Naive B cell (primary cell): Measurements from ENCODE around the gene FRMD4A. TPM values are rescaled to one million over a fixed set of nuclear protein-coding genes. Genes with fewer than 3 reads are reported as not detected.

Experiments
- ATAC-seq, 2 donors: fragments of 150-1000 bp; cut with Tn5 transposase; 2 replicates each; pipeline ENCODE4 v1.10.0; 2021; ENCODE audit warnings: low read depth in 2 of 2, mild to moderate bottlenecking in 2 of 2, moderate library complexity in 2 of 2
- DNase-seq: peaks from one replicate; pipeline ENCODE4 v3.0.0; 2022
- H3K27ac Mint-ChIP-seq, 6 donors: one replicate each; pipeline ENCODE4 v1.8.0; 2020 to 2022; ENCODE audit warnings: mild to moderate bottlenecking in 6 of 6, mixed read lengths in 6 of 6, moderate library complexity in 5 of 6, inconsistent platforms in 2 of 6
- H3K27me3 Mint-ChIP-seq, 3 donors: one replicate each; pipeline ENCODE4 v1.8.0; 2021 to 2022; ENCODE audit warnings: mixed read lengths in 3 of 3, mild to moderate bottlenecking in 1 of 3
- H3K36me3 Mint-ChIP-seq, 2 donors: one replicate each; pipeline ENCODE4 v1.8.0; 2020 to 2022; ENCODE audit warnings: mixed read lengths in 2 of 2, inconsistent platforms in 1 of 2, mild to moderate bottlenecking in 1 of 2
- H3K4me1 Mint-ChIP-seq, 3 donors: one replicate each; pipeline ENCODE4 v1.8.0; 2020 to 2022; ENCODE audit warnings: mixed read lengths in 3 of 3, inconsistent platforms in 1 of 3, mild to moderate bottlenecking in 1 of 3, moderate library complexity in 1 of 3
- H3K4me3 Mint-ChIP-seq, 8 donors: one replicate each; pipeline ENCODE4 v1.8.0; 2020 to 2022; ENCODE audit warnings: mild to moderate bottlenecking in 8 of 8, mixed read lengths in 8 of 8, moderate library complexity in 8 of 8, inconsistent platforms in 2 of 8
- H3K9me3 Mint-ChIP-seq, 7 donors: one replicate each; pipeline ENCODE4 v1.8.0; 2020 to 2022; ENCODE audit warnings: mixed read lengths in 7 of 7, mild to moderate bottlenecking in 5 of 7, inconsistent platforms in 2 of 7, moderate library complexity in 1 of 7
- polyA plus RNA-seq, 6 donors: library from polyadenylated mRNA; unstranded; fragments of 300-500 nt; fragmentation: Illumina TruSeq; gene quantifications; one replicate each; pipeline ENCODE4 v1.2.3, GENCODE V29; 2021; ENCODE audit warnings: low read depth in 6 of 6

FRMD4A gene
- polyA plus RNA-seq, 6 donors from 2014 or later, result 0.09 to 0.20 (median 0.10) TPM; not detected in 3

DNA sequence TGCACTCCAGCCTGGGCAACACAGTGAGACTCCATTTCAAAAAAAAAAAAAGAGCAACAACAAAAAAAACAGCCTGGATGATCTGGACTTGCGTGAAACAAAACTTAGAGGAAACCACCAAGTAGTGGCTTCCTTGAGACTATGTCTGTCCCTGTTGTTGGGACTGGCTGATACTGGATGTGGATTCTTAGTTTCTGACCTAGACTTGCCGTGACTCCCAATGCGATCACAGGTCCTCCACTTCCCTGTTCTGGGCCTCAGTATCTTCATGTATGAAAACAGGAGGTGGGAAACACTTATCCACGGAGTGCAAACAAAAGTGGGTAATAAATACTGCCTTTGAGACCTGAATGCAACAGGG is 618.3 kb downstream of the FRMD4A start:
- no peaks in the 10 kb centered on the region for H3K9me3 Mint-ChIP-seq
- ATAC-seq (no peak), DNase-seq (no peak)
- no peaks in the 10 kb centered on the region for H3K36me3 Mint-ChIP-seq
- H3K4me3 Mint-ChIP-seq, result peak overlapping the region in 6 of 8 donors; percentile 9 to 70 (median 32)
- H3K27ac Mint-ChIP-seq, result peak overlapping the region; percentile 10 to 81 (median 68)
- peaks cover 20 to 31% (median 30%) of the 10 kb centered on the region in 3 donors for H3K4me1 Mint-ChIP-seq
- peaks cover 5 to 10% (median 6%) of the 10 kb centered on the region in 3 donors for H3K27me3 Mint-ChIP-seq

DNA sequence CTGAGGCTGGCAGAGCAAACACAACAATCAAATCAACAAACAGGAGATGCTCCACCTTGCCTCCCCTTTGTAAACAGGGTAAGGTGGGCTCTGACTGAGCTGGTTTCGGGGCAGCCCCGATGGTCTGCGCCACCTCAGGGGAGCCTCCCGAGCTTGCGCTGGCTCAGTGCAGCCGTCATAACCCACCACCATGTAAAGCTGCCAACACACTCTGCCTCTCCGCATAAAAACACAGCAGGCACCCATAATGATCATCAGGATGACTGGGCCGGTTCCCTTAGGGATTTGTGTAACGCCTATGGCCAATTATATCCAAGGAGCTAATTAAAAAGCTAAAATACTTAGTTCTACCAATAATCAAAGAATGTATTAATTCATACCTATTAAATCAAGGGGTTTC is 619.4 kb downstream of the FRMD4A start:
- H3K4me1 Mint-ChIP-seq, result peaks cover 25 to 41% (median 40%) of the 10 kb centered on the region in 3 donors
- H3K27ac Mint-ChIP-seq, result peak overlapping the region in 1 of 6 donors; percentile 61
- H3K4me3 Mint-ChIP-seq, result no peak overlapping the region
- no peak for DNase-seq
- ATAC-seq, result no peak
- no peaks in the 10 kb centered on the region for H3K36me3 Mint-ChIP-seq
- H3K27me3 Mint-ChIP-seq, result peaks cover 14 to 21% (median 17%) of the 10 kb centered on the region in 3 donors
- H3K9me3 Mint-ChIP-seq, result no peaks in the 10 kb centered on the region

DNA sequence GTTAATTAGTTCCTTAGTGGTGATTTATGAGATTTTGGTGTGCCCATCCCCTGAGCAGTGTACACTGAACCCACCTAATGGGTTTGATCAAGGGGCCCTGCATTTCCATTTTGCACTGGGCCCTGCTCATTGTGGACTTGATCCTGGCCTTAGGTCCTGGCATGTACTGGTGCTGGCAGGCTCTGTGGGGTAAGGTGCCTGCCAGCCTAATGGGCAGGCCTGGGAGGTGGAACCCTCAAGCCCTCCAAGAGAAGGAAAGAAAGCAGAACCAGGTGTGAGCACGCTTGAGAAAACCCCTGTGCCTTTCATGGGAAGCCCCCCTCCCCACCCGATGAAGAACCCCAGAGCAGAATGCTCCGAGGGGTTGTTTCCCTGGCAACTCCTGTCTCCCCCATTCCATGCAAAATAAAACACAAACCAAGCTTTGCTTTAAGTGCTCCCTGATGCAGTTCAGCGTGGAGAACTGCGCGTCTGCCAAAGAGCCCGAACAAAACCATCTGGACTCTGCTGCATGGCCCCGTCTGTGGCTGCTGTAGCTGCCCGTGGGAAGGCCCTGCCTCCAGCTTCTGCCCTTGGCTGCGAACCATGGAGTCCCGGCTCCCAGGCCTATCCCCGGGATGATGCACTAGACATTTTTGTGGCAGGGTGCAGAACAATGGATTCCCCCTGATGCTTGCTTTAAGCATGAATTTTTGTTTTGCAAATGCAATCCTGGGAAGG is 620.6 kb downstream of the FRMD4A start:
- DNase-seq, result no peak
- Mint-ChIP-seq H3K4me1 (peaks cover 25 to 41% (median 40%) of the 10 kb centered on the region in 3 donors), H3K9me3 (no peaks in the 10 kb centered on the region), H3K27me3 (peaks cover 24 to 33% (median 29%) of the 10 kb centered on the region in 3 donors), H3K4me3 (peak overlapping the region in 1 of 8 donors; percentile 24), H3K36me3 (no peaks in the 10 kb centered on the region), H3K27ac (no peak overlapping the region)
- ATAC-seq, result no peak

DNA sequence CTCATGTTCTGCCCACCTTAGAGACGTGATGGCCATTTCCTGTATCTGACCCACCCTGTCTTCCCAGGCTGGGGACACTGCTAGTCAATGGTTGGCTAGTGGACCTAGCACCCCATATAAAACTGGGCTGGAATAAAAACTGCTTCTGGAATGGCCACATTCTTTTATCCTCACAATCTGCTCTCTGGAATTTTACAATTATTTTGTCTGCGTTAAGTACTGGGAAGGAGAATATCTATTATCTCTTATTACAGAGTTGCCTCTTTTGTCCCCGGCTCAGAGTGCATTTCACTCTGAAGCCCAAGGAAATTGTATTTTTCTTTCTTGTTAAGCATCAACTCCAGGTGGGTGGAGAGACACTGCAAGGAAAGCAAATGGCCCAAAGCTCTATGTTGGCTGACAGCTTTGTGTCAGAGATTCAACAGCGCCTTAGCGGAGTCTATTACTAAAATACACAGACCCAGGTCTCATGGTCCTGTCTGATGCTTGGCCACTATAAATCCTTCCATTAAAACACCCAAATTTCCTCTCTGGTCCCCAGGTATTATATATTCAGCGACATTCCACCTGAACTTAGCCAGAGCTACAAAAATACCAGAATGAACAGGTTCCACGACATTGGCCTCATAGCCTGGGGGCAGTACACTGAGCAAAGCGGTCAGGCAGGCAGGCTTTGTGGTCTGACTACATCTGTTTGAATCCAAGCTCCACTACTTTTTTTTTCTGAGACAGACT is 622.3 kb downstream of the FRMD4A start:
- peaks cover 33 to 48% (median 46%) of the 10 kb centered on the region in 3 donors for H3K27me3 Mint-ChIP-seq

DNA sequence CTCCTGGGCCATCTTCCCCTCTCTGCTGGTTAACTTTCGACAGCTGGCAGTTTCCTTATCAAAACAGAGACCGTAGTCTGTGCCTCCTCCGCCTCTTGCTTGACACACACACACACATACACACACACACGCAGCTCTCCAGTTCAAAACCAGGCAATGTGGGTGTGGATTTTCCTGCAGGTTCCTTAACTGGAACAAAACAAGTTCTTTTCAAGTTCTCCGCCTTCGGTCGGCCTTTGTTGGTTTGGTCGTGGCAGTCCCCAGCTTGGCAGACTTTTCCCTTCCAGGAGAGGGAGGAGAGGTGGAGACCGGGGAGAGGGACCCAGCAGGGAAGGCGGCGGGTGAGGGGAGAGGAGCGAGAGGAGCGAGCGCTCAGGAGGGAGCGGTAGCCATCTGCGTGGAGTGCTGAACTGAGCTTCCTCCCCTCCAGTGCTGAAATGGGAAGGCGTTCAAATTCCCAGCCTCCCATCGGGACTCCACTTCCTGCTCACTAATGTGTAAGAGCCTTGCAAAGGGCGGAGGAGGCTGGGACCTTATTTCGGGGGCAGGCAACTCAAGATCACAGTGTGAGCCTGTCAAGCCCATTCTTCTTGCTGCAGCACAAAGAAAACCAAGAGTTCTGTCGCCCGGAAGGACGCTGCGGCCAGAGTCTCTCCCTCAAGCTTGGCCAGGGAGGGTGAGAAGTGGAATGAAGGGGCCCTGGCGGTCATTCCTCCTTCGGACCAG is 623.4 kb downstream of the FRMD4A start:
- Mint-ChIP-seq H3K27me3 (peaks cover 33 to 52% (median 51%) of the 10 kb centered on the region in 3 donors), H3K9me3 (no peaks in the 10 kb centered on the region), H3K36me3 (no peaks in the 10 kb centered on the region), H3K4me1 (peaks cover 16 to 29% (median 28%) of the 10 kb centered on the region in 3 donors), H3K4me3 (peak overlapping the region; percentile 42 to 90 (median 72)), H3K27ac (peak overlapping the region in 2 of 6 donors; percentile 37 to 39)
- ATAC-seq (no peak), DNase-seq (no peak)

More for the DNA sequence above, 622.3 kb downstream of the FRMD4A start:
- Mint-ChIP-seq H3K27ac (peak overlapping the region in 1 of 6 donors; percentile 83), H3K36me3 (no peaks in the 10 kb centered on the region), H3K4me1 (peaks cover 27 to 40% (median 39%) of the 10 kb centered on the region in 3 donors), H3K4me3 (peak overlapping the region in 6 of 8 donors; percentile 26 to 90 (median 60)), H3K9me3 (no peaks in the 10 kb centered on the region)
- no peak for DNase-seq
- ATAC-seq, result no peak

DNA sequence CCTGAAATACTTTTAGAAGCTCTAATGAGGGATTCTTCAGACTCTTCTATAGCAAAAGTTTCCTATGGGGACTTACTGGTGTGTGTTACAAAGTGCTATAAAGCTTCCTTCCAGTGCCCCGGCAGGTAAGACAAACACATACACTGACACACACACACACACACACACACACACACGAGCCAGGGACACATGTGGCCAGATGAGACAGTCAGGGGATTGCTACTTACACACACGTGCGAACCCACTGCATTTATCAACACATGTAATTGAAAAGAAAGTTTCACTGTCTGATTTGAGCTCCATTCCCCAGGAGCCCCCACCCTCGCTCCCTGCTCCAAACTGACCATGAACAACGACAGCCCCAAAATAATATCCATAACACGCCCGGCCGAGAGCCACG is 624.1 kb downstream of the FRMD4A start:
- peaks cover 33 to 52% (median 51%) of the 10 kb centered on the region in 3 donors for H3K27me3 Mint-ChIP-seq

DNA sequence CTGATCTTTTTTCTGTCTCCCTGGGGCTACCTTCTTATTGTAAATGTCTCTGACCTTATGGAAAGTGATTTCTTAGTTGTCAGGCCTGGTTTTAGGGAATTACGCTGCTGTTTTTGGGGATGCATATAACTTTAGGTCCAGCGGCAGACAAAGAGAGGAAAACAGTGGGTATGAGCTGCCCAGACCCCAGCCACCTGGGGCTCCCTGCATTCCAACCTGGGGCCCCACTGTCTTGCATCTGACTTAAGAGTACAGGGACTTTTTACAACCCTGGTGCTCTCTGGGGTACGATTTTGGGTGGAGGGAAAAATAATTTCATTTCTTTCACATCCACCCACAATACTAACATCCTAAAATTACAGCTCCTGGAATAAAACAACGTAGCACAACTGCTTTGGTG is 624.5 kb downstream of the FRMD4A start:
- Mint-ChIP-seq H3K4me1 (peaks cover 12 to 21% (median 19%) of the 10 kb centered on the region in 3 donors), H3K9me3 (no peaks in the 10 kb centered on the region), H3K36me3 (no peaks in the 10 kb centered on the region), H3K27me3 (peaks cover 33 to 52% (median 51%) of the 10 kb centered on the region in 3 donors), H3K4me3 (no peak overlapping the region), H3K27ac (no peak overlapping the region)
- ATAC-seq (no peak), DNase-seq (no peak)

More for the DNA sequence above, 624.1 kb downstream of the FRMD4A start:
- H3K4me1 Mint-ChIP-seq, result peaks cover 12 to 23% (median 21%) of the 10 kb centered on the region in 3 donors
- H3K36me3 Mint-ChIP-seq, result no peaks in the 10 kb centered on the region
- no peak for ATAC-seq
- no peak overlapping the region for H3K27ac Mint-ChIP-seq
- no peak for DNase-seq
- H3K4me3 Mint-ChIP-seq, result peak overlapping the region in 5 of 8 donors; percentile 18 to 90 (median 63)
- H3K9me3 Mint-ChIP-seq, result no peaks in the 10 kb centered on the region

DNA sequence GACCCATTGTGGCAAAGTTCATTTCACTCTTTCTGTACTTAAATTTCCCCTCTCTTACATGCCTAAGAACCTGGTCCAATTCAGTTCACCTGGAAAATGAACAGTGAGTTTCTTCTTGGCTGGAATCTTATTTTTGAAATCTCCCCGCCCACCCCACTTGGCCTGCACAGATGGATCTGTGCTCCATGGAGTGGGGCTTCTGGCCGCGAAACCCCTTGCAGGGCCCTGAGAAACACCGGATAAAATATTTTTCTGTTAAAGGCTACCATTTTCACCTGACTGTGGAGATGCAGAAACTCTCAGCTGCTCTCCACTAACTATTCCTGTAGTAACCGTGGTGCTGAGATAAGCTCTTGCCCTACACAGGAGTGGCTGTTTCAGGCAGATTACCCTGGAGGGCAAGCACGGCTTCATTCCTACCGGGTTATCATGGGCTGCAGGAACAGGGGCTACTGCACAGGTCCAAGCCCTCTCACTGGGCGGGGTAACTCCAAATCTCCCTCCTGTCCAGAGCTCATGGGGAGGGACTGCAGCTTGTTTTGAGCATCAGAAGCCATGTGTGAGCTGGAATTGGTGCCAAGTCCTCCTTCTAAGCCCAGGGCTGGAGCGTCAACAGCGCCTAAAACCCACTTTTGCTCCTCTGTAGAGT is 625.1 kb downstream of the FRMD4A start:
- Mint-ChIP-seq H3K27ac (no peak overlapping the region), H3K4me3 (no peak overlapping the region), H3K4me1 (peaks cover 12 to 20% (median 19%) of the 10 kb centered on the region in 3 donors), H3K9me3 (no peaks in the 10 kb centered on the region), H3K36me3 (no peaks in the 10 kb centered on the region), H3K27me3 (peaks cover 33 to 52% (median 51%) of the 10 kb centered on the region in 3 donors)
- DNase-seq, result no peak
- no peak for ATAC-seq

DNA sequence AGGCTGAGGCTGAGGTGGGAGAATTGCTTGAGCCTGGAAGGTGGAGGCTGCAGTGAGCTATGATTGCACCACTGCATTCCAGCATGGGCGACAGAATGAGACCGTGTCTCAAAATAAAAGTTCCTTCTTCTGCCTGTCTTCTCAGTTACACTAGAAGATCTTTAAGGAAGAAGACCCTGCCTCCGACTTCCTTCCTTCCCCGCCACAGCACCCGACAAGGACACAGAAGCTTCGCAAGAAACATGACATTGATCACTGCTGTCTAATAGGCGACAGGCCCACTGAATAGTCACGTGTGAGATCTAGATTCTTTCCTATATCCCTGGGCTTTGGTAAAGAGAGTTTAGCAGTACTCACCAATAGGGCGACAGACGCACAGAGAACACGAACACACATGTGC is 625.8 kb downstream of the FRMD4A start:
- H3K27me3 Mint-ChIP-seq, result peaks cover 33 to 57% (median 52%) of the 10 kb centered on the region in 3 donors

DNA sequence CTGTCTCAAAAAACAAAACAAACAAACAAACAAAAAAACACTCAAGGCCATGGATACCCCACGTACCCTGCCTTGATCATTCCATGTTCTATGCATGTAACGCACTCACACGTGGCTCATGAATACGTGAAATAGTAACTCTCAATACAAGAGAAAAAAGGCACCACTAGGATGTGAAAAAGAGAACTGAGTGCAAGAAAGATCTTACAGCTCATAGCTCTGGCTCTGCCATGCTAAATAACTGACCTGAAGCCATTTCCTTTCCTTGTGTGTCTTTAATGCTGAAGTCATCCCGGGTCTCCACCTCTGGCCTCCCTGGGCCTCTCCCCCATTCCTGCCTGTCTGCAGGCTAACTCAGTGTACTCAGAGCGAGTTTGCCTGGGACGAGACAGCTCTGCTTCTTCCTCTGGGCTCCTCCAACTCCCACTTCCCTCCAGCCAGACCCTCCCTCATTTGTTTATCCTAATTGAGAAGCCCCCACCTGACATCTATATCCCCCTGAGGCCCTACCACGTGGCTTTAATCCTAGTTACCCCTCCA is 626.7 kb downstream of the FRMD4A start:
- H3K9me3 Mint-ChIP-seq, result no peaks in the 10 kb centered on the region
- ATAC-seq (no peak), DNase-seq (no peak)
- peaks cover 33 to 65% (median 52%) of the 10 kb centered on the region in 3 donors for H3K27me3 Mint-ChIP-seq
- H3K27ac Mint-ChIP-seq, result peak overlapping the region in 1 of 6 donors; percentile 89
- H3K36me3 Mint-ChIP-seq, result no peaks in the 10 kb centered on the region
- no peak overlapping the region for H3K4me3 Mint-ChIP-seq
- peaks cover 12 to 20% (median 19%) of the 10 kb centered on the region in 3 donors for H3K4me1 Mint-ChIP-seq

More for the DNA sequence above, 625.8 kb downstream of the FRMD4A start:
- H3K9me3 Mint-ChIP-seq, result no peaks in the 10 kb centered on the region
- H3K4me3 Mint-ChIP-seq, result no peak overlapping the region
- peaks cover 12 to 20% (median 19%) of the 10 kb centered on the region in 3 donors for H3K4me1 Mint-ChIP-seq
- ATAC-seq, result no peak
- H3K36me3 Mint-ChIP-seq, result no peaks in the 10 kb centered on the region
- no peak for DNase-seq
- peak overlapping the region in 1 of 6 donors; percentile 16 for H3K27ac Mint-ChIP-seq

DNA sequence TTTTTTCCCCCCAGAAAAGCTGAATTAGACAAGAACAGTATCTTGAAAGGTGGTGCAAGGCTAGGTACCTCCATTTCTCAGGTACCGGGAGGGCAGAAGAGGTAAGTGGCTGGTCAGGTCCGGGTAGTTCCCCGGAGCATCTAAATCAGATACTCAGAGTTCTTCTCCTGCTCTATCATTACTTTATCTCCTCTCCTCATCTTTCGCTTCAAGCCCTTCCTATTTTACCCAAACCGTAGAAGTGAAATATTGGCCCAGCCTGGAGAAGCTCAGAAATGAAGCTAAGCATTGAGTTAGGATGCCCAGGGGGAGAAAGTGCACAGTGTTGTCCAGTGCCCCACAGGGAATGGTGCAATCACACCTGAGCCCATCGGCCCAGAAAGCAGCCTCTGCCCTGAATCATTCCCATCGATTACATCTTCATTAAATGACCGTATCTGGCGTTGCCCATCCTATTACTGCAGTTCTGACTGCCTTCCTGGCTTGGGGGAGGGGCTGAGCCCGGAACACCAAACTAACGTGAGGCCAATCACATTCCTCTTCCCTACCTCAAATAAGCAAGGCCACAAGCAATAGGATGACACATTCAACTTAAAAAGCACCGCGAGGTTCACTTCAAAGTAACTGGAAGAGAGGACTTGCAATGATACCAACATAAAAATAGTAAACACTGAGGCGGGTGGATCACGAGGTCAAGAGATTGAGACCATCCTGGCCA is 627.5 kb downstream of the FRMD4A start:
- DNase-seq (no peak), ATAC-seq (no peak)
- H3K4me1 Mint-ChIP-seq, result peaks cover 12 to 19% (median 18%) of the 10 kb centered on the region in 3 donors
- peak overlapping the region in 1 of 6 donors; percentile 39 for H3K27ac Mint-ChIP-seq
- H3K4me3 Mint-ChIP-seq, result peak overlapping the region in 1 of 8 donors; percentile 53
- no peaks in the 10 kb centered on the region for H3K9me3 Mint-ChIP-seq
- H3K36me3 Mint-ChIP-seq, result no peaks in the 10 kb centered on the region
- peaks cover 31 to 65% (median 51%) of the 10 kb centered on the region in 3 donors for H3K27me3 Mint-ChIP-seq
